ENCODE measurements around the gene NFKB1.

- TF ChIP-seq, protein P1, sequence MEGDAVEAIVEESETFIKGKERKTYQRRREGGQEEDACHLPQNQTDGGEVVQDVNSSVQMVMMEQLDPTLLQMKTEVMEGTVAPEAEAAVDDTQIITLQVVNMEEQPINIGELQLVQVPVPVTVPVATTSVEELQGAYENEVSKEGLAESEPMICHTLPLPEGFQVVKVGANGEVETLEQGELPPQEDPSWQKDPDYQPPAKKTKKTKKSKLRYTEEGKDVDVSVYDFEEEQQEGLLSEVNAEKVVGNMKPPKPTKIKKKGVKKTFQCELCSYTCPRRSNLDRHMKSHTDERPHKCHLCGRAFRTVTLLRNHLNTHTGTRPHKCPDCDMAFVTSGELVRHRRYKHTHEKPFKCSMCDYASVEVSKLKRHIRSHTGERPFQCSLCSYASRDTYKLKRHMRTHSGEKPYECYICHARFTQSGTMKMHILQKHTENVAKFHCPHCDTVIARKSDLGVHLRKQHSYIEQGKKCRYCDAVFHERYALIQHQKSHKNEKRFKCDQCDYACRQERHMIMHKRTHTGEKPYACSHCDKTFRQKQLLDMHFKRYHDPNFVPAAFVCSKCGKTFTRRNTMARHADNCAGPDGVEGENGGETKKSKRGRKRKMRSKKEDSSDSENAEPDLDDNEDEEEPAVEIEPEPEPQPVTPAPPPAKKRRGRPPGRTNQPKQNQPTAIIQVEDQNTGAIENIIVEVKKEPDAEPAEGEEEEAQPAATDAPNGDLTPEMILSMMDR (optimal IDR thresholded peaks at IDR 0.05 in 1 of 3, IDR thresholded peaks at IDR 0.05 in 1 of 3, conservative IDR thresholded peaks at IDR 0.05 in 1 of 3; ENCODE audit: extremely low read depth in 1 of 3, insufficient read depth in 2 of 3, low read length in 3 of 3), result no peak
- no peak for TF ChIP-seq EZH2 (IDR thresholded peaks at IDR 0.05; ENCODE audit: low read length)
Measured at GRCh38 chr4:102493257-102493656, 7.9 kb upstream of the NFKB1 start.

Data from keratinocyte (primary cell).